ENCODE measurements around the gene TMEM175.
"Not testable (repeated sequence)": the region's sequence is repeated elsewhere in the genome, so short reads cannot be mapped to it uniquely, and the experiment has no call there.

TMEM175 gene

DNA sequence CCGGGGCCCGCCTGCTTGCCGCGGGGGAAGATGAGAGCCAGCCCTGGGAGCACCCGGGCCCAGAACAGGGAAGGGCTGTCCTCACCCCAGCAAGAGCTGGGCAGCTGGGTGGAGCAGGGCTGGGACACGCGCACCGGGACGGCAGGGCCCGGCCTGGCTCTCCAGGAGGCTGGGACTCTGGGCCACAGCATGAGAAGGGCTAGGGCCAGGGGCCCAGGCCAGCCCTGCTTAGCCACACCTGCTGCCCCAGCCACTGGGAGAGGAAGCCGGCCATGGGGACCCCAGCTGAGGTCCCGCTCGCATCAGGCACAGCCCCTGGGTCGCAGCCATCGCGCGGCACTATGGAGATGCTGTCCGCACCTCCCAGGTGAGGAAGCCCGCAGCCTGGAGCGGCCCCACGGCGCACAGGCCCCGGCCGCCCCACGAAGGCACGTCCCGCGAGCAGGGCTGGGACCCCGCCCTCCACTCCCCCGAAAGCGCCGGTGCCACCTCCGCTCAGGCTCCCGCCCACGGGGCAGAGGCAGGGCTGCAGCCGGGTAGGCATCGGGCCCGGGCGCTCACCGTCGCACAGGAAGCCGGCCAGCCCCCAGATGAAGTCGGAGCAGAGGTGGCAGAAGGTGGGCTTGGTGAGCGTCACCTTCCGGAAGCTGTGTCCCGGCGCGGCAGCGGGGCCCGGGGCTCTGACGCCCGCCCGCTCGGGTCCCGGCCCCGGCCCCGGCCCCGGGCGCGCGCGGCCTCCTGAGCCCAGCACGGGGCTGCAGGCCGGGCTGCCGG, 40.6 kb downstream of the TMEM175 start:
- TF ChIP-seq, protein P1, sequence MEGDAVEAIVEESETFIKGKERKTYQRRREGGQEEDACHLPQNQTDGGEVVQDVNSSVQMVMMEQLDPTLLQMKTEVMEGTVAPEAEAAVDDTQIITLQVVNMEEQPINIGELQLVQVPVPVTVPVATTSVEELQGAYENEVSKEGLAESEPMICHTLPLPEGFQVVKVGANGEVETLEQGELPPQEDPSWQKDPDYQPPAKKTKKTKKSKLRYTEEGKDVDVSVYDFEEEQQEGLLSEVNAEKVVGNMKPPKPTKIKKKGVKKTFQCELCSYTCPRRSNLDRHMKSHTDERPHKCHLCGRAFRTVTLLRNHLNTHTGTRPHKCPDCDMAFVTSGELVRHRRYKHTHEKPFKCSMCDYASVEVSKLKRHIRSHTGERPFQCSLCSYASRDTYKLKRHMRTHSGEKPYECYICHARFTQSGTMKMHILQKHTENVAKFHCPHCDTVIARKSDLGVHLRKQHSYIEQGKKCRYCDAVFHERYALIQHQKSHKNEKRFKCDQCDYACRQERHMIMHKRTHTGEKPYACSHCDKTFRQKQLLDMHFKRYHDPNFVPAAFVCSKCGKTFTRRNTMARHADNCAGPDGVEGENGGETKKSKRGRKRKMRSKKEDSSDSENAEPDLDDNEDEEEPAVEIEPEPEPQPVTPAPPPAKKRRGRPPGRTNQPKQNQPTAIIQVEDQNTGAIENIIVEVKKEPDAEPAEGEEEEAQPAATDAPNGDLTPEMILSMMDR (conservative IDR thresholded peaks at IDR 0.05; ENCODE audit: low read depth, low read length): no peak

DNA sequence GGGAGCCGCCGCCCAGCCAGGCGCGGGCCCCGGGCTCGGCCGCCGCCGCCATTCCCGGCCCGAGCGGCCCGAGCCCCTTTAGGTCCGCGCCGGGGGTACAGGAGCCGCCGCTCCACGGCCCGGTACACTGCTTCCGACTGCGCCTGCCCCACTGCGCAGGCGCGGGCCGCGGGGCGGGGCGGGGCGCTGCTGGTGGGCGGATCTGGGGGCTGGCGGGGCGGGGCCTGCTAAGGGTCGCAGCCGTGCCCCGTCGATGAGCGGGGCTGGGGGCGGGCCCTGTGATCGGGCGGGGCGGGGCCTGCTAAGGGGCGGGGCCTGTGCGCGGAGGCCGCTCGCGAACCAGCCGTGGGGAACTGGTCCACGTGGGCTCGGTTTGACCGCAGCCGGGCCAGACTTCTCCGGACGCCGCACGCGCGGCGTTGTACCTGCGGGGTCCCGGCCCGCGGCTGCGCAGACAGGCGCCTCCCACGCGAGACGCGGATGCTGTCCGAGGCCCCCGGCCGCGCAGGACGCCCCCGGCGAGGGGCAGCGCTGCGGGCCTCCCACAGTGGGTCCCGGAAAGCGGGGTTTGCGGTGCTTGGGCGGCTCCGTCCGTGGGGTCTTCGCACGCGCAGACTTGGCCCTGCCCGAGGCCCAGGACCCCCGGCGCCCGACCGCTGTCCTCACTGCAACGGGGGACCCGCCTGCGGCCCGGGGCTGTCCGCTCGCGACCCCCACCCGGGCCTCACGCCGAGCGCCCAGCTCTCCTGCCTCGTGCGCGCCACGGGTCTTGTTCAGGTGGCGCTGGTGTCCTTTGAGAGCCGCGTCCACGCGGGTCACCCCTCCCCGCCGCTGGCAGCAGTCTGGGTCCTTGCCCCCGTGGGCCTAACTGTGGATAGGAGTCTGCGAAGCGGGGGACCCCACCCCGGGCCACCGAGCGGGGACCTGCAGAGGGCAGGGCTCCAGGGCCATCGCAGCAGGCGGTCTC, 41.5 kb downstream of the TMEM175 start, which contains the start of gene DGKQ:
TSS of gene DGKQ (minus strand) at position 139 of the 967 bp plus-strand sequence. CDS start at position 52, 87 bp downstream.
- no peaks in the 10 kb centered on the region for H4K20me1 ChIP-seq (ENCODE audit: insufficient read depth)
- TF ChIP-seq, protein P1 (conservative IDR thresholded peaks at IDR 0.05; ENCODE audit: low read depth, low read length): no peak
- H3K4me3 ChIP-seq (IDR thresholded peaks at IDR 0.05; ENCODE audit: insufficient read depth, low read depth, low read length): no peak within 1 kb of the TSS
- H2AFZ ChIP-seq (ENCODE audit: low read depth): no peak within 1 kb of the TSS
- H3K4me2 ChIP-seq: no peak within 1 kb of the TSS
- H3K9ac ChIP-seq: no peak within 1 kb of the TSS
- no peak within 1 kb of the TSS for H3K27ac ChIP-seq
- no peaks in the 10 kb centered on the region for H3K27me3 ChIP-seq (ENCODE audit: insufficient read depth, low read depth)
- H3K79me2 ChIP-seq (ENCODE audit: insufficient read depth, low read depth): no peaks in the 10 kb centered on the region
- H3K4me1 ChIP-seq (ENCODE audit: low read depth, poor library complexity, severe bottlenecking): no peaks in the 10 kb centered on the region
- no peaks in the 10 kb centered on the region for H3K36me3 ChIP-seq (ENCODE audit: insufficient read depth)

More for the DNA sequence above, 40.6 kb downstream of the TMEM175 start:
- H2AFZ ChIP-seq (ENCODE audit: low read depth): no peak overlapping the region
- H3K27ac ChIP-seq: no peak overlapping the region
- no peaks in the 10 kb centered on the region for H3K4me1 ChIP-seq (ENCODE audit: low read depth, poor library complexity, severe bottlenecking)
- no peak overlapping the region for H3K4me2 ChIP-seq
- no peak overlapping the region for H3K9ac ChIP-seq
- no peaks in the 10 kb centered on the region for H3K27me3 ChIP-seq (ENCODE audit: insufficient read depth, low read depth)
- H3K79me2 ChIP-seq (ENCODE audit: insufficient read depth, low read depth): no peaks in the 10 kb centered on the region
- no peaks in the 10 kb centered on the region for H4K20me1 ChIP-seq (ENCODE audit: insufficient read depth)
- H3K36me3 ChIP-seq (ENCODE audit: insufficient read depth): no peaks in the 10 kb centered on the region
- no peak overlapping the region for H3K4me3 ChIP-seq (IDR thresholded peaks at IDR 0.05; ENCODE audit: insufficient read depth, low read depth, low read length)

DNA sequence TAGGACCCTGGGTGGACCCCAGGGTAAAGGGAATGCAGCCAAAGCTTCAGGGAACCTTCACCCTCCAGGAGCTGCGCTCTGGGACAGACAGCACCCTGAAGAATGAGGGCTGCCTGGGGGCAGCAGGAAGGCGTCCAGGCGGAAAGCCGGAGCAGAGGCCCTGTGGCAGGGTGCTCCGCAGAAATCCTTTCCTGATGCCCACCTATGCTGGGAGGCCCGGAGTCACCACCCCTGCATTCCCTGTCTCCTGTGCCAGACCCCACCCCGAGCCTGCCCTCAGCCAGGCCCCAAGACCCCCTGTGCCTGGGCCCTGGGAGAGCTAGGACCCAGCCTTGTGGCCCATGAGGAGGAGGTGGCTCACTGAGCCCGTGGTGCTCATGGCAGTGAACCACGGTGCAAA, 42.4 kb downstream of the TMEM175 start:
- Histone ChIP-seq H4K20me1 (ENCODE audit: insufficient read depth) (no peaks in the 10 kb centered on the region), H3K4me3 (IDR thresholded peaks at IDR 0.05; ENCODE audit: insufficient read depth, low read depth, low read length) (no peak overlapping the region), H3K27me3 (ENCODE audit: insufficient read depth, low read depth) (no peaks in the 10 kb centered on the region), H2AFZ (ENCODE audit: low read depth) (no peak overlapping the region), H3K79me2 (ENCODE audit: insufficient read depth, low read depth) (no peaks in the 10 kb centered on the region), H3K9ac (no peak overlapping the region), H3K4me2 (no peak overlapping the region), H3K4me1 (ENCODE audit: low read depth, poor library complexity, severe bottlenecking) (no peaks in the 10 kb centered on the region), H3K27ac (no peak overlapping the region), H3K36me3 (ENCODE audit: insufficient read depth) (no peaks in the 10 kb centered on the region)
- TF ChIP-seq, protein P1 (conservative IDR thresholded peaks at IDR 0.05; ENCODE audit: low read depth, low read length): no peak

DNA sequence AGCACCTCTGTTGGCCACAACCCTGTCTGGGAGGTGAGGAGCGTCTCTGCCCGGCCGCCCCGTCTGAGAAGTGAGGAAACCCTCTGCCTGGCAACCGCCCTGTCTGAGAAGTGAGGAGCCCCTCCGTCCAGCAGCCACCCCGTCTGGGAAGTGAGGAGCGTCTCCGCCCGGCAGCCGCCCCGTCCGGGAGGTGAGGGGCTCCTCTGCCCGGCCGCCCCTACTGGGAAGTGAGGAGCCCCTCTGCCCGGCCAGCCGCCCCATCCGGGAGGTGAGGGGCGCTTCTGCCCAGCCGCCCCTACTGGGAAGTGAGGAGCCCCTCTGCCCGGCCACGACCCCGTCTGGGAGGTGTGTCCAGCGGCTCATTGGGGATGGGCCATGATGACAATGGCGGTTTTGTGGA, 43.8 kb downstream of the TMEM175 start:
- H2AFZ ChIP-seq (ENCODE audit: low read depth); H4K20me1 ChIP-seq (ENCODE audit: insufficient read depth); H3K4me1 ChIP-seq (ENCODE audit: low read depth, poor library complexity, severe bottlenecking): not testable (repeated sequence)

More for the DNA sequence above, 43.8 kb downstream of the TMEM175 start:
- not testable (repeated sequence) for H3K4me2 ChIP-seq; H3K36me3 ChIP-seq (ENCODE audit: insufficient read depth); H3K79me2 ChIP-seq (ENCODE audit: insufficient read depth, low read depth); H3K27ac ChIP-seq; H3K27me3 ChIP-seq (ENCODE audit: insufficient read depth, low read depth); H3K9ac ChIP-seq; H3K4me3 ChIP-seq (IDR thresholded peaks at IDR 0.05; ENCODE audit: insufficient read depth, low read depth, low read length)

All from KMS-11 (cell line).